HAP-1 (cell line): Measurements from ENCODE around the gene COPA.

Experiments
- DNase-seq, 2 experiments: peaks; one replicate each; pipeline ENCODE4 v3.0.0-alpha.2; 2016 to 2020; ENCODE audit warnings: low spot score in 2 of 2
- H3K27me3 ChIP-seq: fragments of 250-450 bp; sonication (Bioruptor Pico); 2 replicates; pipeline ENCODE4 v1.5.1; 2020; ENCODE audit warnings: low read depth, mild to moderate bottlenecking, moderate library complexity
- H3K36me3 ChIP-seq: fragments of 250-450 bp; sonication (Bioruptor Pico); replicated peaks from 2 replicates; pipeline ENCODE4 v1.5.1; 2020; ENCODE audit warnings: mild to moderate bottlenecking
- H3K4me1 ChIP-seq: fragments of 250-450 bp; sonication (Bioruptor Pico); 2 replicates; pipeline ENCODE4 v1.5.1; 2020; ENCODE audit warnings: mild to moderate bottlenecking
- H3K4me3 ChIP-seq: fragments of 250-450 bp; sonication (Bioruptor Pico); 2 replicates; pipeline ENCODE4 v1.5.1; 2020; ENCODE audit warnings: mild to moderate bottlenecking, moderate library complexity
- H3K9me3 ChIP-seq: fragments of 250-450 bp; sonication (Bioruptor Pico); 2 replicates; pipeline ENCODE4 v1.5.1; 2020; ENCODE audit warnings: mild to moderate bottlenecking, moderate library complexity
- in situ Hi-C: fragments of 300-500 bp; cut with MboI; formaldehyde crosslinking; loops from 3 replicates; pipeline ENCODE4 v1.14.3; 2020; ENCODE audit warnings: low sequenced_read_pairs, inconsistent platforms, mixed read lengths

Gene COPA

DNA sequence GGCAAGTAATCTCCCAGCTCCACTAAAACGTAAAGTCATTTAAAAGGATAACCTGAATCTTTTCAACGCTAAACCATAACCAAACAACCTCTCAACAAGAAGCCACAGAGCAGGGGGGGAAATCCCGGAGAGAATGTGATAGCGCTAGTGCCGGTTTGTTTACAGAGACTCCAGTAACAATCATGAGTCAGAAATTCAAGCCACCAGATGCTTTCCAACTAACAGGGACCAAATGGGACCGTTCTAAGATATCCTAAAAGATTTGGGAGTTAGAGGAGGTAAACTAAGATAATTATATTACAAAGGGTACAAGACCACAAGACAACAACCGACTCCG, 81.5 kb downstream of the COPA start:
- Histone ChIP-seq H3K4me1 (peaks cover 12% of the 10 kb centered on the region), H3K27me3 (no peaks in the 10 kb centered on the region; the same call in 1 of the 2 replicates), H3K9me3 (no peaks in the 10 kb centered on the region), H3K4me3 (peak overlapping the region; percentile 76), H3K36me3 (no peaks in the 10 kb centered on the region)
- in situ Hi-C loops = no loop called here
- DNase-seq = peak; percentile 32 to 44

DNA sequence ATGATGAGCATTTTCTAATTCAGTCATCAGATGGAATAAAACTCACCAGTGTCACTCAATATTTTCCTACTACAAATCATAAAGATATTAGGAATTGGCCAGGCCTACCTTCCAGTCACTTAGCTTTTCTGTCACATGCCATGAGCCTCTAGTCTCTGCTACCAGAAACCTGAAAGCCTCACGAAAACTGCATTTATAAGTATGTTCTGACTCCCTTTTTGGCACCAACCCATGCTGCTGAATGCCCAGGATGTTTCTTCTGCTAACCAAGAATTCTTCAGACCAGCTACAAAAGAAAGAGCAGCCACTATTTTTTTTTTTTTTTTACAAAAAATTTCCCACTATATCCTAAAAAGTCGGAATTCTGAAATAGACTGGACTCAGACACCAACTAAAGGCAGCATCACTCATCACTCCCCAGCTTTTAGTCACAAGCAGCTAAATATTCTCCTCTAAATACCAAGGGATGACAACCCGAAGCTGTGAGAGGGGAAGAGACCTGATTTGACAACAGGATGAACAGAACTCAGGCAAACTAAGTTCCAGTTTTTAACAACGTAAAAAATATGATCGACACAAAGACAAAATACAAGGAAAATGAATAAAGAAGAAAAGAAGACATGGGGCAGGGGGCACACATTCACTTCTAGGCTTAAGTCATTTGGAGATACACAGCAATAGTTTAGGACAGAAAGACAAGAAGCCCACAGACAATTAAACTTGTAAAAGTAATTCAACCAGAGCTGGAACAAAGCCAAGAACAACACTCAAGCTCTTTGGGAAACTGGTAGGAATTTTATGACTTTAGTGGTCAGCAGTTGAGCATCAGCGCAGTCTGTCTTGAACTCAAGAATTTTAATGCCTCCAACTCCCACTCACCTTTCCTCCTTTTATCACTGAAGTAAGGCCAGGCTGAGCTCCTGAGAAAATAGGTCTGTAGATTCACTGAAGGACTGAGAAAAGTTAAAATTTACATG, 82.4 kb downstream of the COPA start:
- H3K4me1 ChIP-seq = peaks cover 12% of the 10 kb centered on the region
- no peaks in the 10 kb centered on the region for H3K9me3 ChIP-seq
- peak overlapping the region; percentile 76 for H3K4me3 ChIP-seq
- H3K27me3 ChIP-seq = no peaks in the 10 kb centered on the region; the same call in 1 of the 2 replicates
- H3K36me3 ChIP-seq = no peaks in the 10 kb centered on the region
- in situ Hi-C loops = no loop called here
- peak; percentile 69 to 93 for DNase-seq

DNA sequence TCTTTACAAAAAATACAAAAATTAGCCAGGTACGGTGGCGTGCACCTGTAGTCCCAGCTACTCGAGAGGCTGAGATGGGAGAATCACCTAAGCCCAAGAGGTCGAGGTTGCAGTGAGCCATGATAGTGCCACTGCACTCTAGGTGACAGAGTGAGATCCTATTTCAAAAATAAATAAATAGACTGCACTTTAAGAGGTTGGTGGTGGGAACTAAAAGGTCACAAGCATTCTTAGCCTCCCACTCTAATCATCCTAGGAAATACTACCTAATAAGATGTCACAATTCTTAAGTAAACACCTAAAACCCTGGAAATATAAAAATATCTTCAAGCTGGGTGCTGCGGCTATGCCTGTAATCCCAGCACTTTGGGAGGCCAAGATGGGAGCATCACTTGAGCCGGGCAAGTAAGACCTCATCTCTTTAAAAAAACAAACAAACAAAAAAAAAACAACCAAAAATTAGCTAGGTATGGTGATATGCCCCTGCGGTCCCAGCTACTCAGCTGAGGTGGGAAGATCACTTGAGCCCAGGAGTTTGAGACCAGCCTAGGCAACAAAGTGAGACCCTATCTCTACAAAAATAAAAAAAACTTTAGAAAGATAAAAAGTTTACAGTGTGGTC, 84.8 kb downstream of the COPA start:
- no peak for DNase-seq
- Histone ChIP-seq H3K4me1 (peaks cover 12% of the 10 kb centered on the region), H3K4me3 (no peak overlapping the region), H3K27me3 (no peaks in the 10 kb centered on the region), H3K9me3 (no peaks in the 10 kb centered on the region), H3K36me3 (no peaks in the 10 kb centered on the region)
- in situ Hi-C loops = no loop called here

GRCh38 chr1:160257411-160258015, 85.5 kb downstream of the COPA start:
- DNase-seq = no peak
- Histone ChIP-seq H3K36me3 (no peaks in the 10 kb centered on the region), H3K4me1 (peaks cover 8% of the 10 kb centered on the region), H3K27me3 (no peaks in the 10 kb centered on the region), H3K9me3 (no peaks in the 10 kb centered on the region), H3K4me3 (no peak overlapping the region)
- in situ Hi-C loops = no loop called here

GRCh38 chr1:160256396-160257046, 86.5 kb downstream of the COPA start:
- H3K9me3 ChIP-seq = no peaks in the 10 kb centered on the region
- peaks cover 8% of the 10 kb centered on the region for H3K4me1 ChIP-seq
- in situ Hi-C loops = no loop called here
- DNase-seq = no peak
- no peak overlapping the region for H3K4me3 ChIP-seq
- H3K27me3 ChIP-seq = no peaks in the 10 kb centered on the region
- H3K36me3 ChIP-seq = no peaks in the 10 kb centered on the region

GRCh38 chr1:160255781-160256300, 87.2 kb downstream of the COPA start:
- no peaks in the 10 kb centered on the region for H3K9me3 ChIP-seq
- in situ Hi-C loops = no loop called here
- DNase-seq = no peak
- H3K4me1 ChIP-seq = peaks cover 5% of the 10 kb centered on the region
- H3K27me3 ChIP-seq = no peaks in the 10 kb centered on the region
- peaks cover 3% of the 10 kb centered on the region; the same call in 1 of the 2 replicates for H3K36me3 ChIP-seq
- no peak overlapping the region for H3K4me3 ChIP-seq

DNA sequence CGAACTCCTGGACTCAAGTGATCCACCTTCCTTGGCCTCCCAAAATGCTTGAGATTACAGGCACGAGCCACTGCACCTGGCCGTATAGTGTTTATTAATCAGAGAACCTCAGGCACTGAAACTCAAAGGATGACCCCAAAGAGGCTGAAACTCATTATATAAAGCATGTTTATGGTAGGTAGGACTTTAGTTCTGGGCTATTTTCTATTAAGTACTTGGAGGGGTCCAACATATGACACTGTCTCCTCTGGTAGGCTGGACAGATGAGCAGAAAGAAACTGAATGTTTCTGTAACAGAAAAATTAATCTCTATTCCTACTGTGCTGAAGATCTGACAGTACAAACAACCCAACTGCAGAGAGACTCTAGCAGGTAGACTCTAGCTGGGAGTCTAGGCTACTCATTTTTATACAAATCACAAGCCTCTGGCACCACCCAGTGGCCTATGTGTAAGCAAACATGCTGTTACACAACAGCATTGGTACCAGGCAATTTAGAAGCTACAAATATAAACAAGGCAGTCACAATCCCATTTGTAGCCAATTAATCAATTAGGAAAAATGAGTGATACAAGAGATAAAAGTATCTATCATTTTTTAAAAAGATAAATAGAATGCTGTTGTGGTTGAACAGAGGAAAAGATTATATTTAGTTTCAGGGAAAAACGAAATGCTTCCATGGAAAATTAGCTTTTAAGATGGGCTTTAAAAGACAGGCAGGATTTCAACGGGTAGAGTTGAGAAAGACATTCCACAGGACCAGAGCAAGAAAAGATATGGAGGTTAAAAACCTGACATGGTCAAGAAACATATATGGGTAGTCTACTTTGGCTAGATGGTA, 91.1 kb downstream of the COPA start:
- H3K4me3 ChIP-seq = no peak overlapping the region
- H3K27me3 ChIP-seq = no peaks in the 10 kb centered on the region
- peaks cover 3% of the 10 kb centered on the region; the same call in 1 of the 2 replicates for H3K36me3 ChIP-seq
- in situ Hi-C loops = no loop called here
- no peaks in the 10 kb centered on the region for H3K9me3 ChIP-seq
- peak; percentile 66 to 72 for DNase-seq
- no peaks in the 10 kb centered on the region for H3K4me1 ChIP-seq

DNA sequence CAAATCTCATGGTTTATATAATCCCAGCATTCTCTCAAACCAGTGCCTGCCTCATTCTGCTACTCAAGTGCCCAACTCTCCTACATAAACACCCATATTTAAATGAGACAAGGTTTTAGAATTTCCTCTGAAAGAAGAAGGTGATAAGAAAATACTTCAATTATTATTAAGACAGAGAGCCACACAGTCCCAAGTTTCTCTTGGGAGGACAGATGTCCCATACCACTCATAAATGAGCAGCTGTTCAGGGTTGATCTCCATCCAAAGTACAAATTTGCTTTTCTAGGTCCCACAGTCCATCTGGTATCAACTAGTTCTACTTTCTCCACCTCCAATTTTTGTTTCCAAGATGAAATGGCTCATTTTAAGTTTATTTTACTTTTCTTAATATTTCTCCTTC, 92.0 kb downstream of the COPA start:
- H3K36me3 ChIP-seq = peaks cover 3% of the 10 kb centered on the region; the same call in 1 of the 2 replicates
- no peaks in the 10 kb centered on the region for H3K4me1 ChIP-seq
- H3K9me3 ChIP-seq = no peaks in the 10 kb centered on the region
- in situ Hi-C loops = no loop called here
- H3K4me3 ChIP-seq = no peak overlapping the region
- no peak for DNase-seq
- no peaks in the 10 kb centered on the region for H3K27me3 ChIP-seq

- in situ Hi-C loops = loop anchor here (10.0 to 25.0 kb wide), 2 partner anchors 142 to 310 kb away; partner anchors contain the start of genes IGSF9 and TAGLN2
Observed at GRCh38 chr1:160247053-160247452, 96.0 kb downstream of the COPA start.

GRCh38 chr1:160245434-160245833, 97.6 kb downstream of the COPA start:
- H3K27me3 ChIP-seq = no peaks in the 10 kb centered on the region
- peaks cover 11% of the 10 kb centered on the region for H3K4me1 ChIP-seq
- no peaks in the 10 kb centered on the region for H3K9me3 ChIP-seq
- in situ Hi-C loops = loop anchor here (10.0 to 25.0 kb wide), 2 partner anchors 141 to 308 kb away; partner anchors contain the start of genes IGSF9 and TAGLN2
- no peak for DNase-seq
- peaks cover 18% of the 10 kb centered on the region for H3K36me3 ChIP-seq
- no peak overlapping the region for H3K4me3 ChIP-seq

More at GRCh38 chr1:160247053-160247452, 96.0 kb downstream of the COPA start:
- peaks cover 11% of the 10 kb centered on the region for H3K4me1 ChIP-seq
- no peaks in the 10 kb centered on the region for H3K27me3 ChIP-seq
- no peak for DNase-seq
- peaks cover 12% of the 10 kb centered on the region for H3K36me3 ChIP-seq
- no peak overlapping the region for H3K4me3 ChIP-seq
- no peaks in the 10 kb centered on the region for H3K9me3 ChIP-seq

DNA sequence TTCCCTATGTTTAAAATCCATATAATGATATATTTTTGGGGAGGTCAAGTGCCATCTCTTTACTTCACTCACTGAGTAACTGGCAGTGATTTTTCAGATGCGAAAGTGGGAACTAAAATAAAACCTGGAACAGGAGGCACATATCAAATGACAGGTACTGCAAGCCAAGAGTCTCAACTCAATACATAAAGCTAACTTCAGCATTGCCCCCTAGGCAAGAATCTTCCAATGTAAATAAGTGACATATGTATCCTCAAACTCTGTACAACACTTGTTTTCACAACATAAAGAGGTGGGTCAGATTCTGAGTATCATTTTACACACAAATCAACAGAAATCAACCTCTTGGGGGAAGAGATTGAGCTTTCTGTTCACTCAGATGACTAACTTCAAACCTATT, 98.8 kb downstream of the COPA start:
- in situ Hi-C loops = loop anchor here (10.0 to 25.0 kb wide), 2 partner anchors 139 to 307 kb away; partner anchors contain the start of genes IGSF9 and TAGLN2
- no peaks in the 10 kb centered on the region for H3K27me3 ChIP-seq
- no peak for DNase-seq
- H3K4me1 ChIP-seq = peaks cover 11% of the 10 kb centered on the region
- H3K9me3 ChIP-seq = no peaks in the 10 kb centered on the region
- H3K36me3 ChIP-seq = peaks cover 30% of the 10 kb centered on the region
- no peak overlapping the region for H3K4me3 ChIP-seq

DNA sequence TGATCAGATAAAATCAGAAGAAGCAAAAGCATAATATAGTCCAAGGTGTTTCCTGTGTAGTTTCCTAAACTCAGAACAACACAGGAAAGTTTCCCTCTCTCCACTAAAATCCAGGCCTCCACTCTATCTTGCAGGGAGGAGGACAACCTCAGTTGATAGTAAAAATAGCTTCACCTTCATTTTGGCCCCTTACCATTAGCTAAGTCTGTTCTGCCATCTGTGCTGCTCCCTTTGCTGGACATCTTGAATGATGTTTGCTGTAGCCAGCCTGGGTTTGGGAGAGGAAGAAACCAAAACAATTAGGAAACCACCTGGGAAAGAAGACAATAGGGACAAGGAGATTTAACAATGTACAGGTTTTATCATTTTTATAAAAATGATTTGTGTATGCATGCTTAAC, 99.3 kb downstream of the COPA start:
- in situ Hi-C loops = loop anchor here (10.0 to 25.0 kb wide), 2 partner anchors 139 to 306 kb away; partner anchors contain the start of genes IGSF9 and TAGLN2
- H3K27me3 ChIP-seq = no peaks in the 10 kb centered on the region
- no peak overlapping the region for H3K4me3 ChIP-seq
- peaks cover 35% of the 10 kb centered on the region for H3K36me3 ChIP-seq
- no peak for DNase-seq
- peaks cover 11% of the 10 kb centered on the region for H3K4me1 ChIP-seq
- no peaks in the 10 kb centered on the region for H3K9me3 ChIP-seq
